Measurements from ENCODE around the gene BICD1.

DNA sequence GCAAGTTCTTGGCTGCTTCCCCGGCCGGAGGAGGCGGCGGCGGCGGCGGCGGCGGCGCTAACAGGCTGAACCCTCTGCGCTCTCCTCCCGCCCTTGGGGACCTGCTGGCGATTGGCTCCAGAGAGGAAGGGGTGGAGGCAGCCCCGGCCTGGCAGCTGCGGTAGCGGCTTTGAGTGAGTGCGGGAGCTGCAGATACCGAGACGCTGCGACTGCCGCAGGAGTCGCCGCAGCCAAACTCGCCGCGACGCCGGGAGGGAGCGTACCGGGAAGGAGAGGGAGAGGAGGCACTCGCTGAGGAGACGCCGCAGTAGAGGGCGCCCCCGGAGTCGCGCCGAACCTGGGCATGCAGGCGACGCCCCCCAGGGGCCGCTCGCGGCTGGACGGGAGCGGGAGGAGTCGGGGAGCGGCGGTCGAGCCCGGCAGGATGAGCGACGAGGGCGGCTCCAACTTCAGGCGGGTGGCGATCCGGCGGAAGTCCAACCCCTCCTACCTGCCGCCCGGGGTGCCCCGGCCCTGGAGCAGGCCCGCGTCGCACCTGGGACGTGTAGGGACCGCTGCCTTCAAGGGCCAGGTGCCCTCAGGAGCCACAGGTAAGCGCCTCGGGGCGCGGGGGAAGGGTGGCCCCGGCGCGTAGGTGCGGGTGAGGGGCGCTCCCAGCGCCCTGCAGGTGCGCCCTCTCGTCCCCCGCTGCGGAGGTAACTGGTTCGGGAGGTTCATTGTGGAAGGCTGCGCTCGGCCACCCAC, 292.9 kb downstream of the BICD1 start, which contains the start of gene FGD4:
- TF ChIP-seq, protein P1, sequence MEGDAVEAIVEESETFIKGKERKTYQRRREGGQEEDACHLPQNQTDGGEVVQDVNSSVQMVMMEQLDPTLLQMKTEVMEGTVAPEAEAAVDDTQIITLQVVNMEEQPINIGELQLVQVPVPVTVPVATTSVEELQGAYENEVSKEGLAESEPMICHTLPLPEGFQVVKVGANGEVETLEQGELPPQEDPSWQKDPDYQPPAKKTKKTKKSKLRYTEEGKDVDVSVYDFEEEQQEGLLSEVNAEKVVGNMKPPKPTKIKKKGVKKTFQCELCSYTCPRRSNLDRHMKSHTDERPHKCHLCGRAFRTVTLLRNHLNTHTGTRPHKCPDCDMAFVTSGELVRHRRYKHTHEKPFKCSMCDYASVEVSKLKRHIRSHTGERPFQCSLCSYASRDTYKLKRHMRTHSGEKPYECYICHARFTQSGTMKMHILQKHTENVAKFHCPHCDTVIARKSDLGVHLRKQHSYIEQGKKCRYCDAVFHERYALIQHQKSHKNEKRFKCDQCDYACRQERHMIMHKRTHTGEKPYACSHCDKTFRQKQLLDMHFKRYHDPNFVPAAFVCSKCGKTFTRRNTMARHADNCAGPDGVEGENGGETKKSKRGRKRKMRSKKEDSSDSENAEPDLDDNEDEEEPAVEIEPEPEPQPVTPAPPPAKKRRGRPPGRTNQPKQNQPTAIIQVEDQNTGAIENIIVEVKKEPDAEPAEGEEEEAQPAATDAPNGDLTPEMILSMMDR (IDR thresholded peaks at IDR 0.05; ENCODE audit: insufficient read depth, low read length), result no peak
- TF ChIP-seq SPI1 (IDR thresholded peaks at IDR 0.05; ENCODE audit: borderline replicate concordance, low read depth) (no peak), POLR2AphosphoS5 (IDR thresholded peaks at IDR 0.05; ENCODE audit: low read depth) (no peak)

Data from HL-60 (cell line).